Uterus (tissue), 4 donors: Measurements from ENCODE around the gene C1orf198. TPM values are rescaled to one million over a fixed set of nuclear protein-coding genes. Genes with fewer than 3 reads are reported as not detected.

Source experiments
- DNase-seq, 2 donors: peaks; one replicate each; pipeline ENCODE4 v3.0.0-alpha.2; 2019 to 2020
- H3K27ac ChIP-seq, 2 donors: fragments of 200-600 bp; sonication (generic); 1 replicate in 1 of 2; 2 replicates in 1 of 2; pipeline ENCODE4 v1.5.1; 2016 to 2018
- H3K27me3 ChIP-seq, 2 donors: fragments of 200-600 bp; sonication (generic); one replicate each; pipeline ENCODE4 v1.5.1; 2018 to 2019; ENCODE audit warnings: control low read depth in 1 of 2
- H3K36me3 ChIP-seq, 2 donors: fragments of 200-600 bp; sonication (generic); one replicate each; pipeline ENCODE4 v1.5.1; 2019; ENCODE audit warnings: control low read depth in 1 of 2
- H3K4me1 ChIP-seq, 2 donors: fragments of 200-600 bp; sonication (generic); one replicate each; pipeline ENCODE4 v1.5.1; 2018 to 2019; ENCODE audit warnings: control low read depth in 1 of 2
- H3K4me3 ChIP-seq, 2 donors: fragments of 200-600 bp; sonication (generic); 1 replicate in 1 of 2; 2 replicates in 1 of 2; pipeline ENCODE4 v1.5.1; 2018 to 2019; ENCODE audit warnings: mild to moderate bottlenecking in 1 of 2
- H3K9me3 ChIP-seq, 2 donors: fragments of 200-600 bp; sonication (generic); one replicate each; pipeline ENCODE4 v1.5.1; 2019; ENCODE audit warnings: control low read depth in 1 of 2
- CTCF ChIP-seq, 4 experiments: fragments of 200-600 bp in 2 of 4; fragments of 450-650 bp in 2 of 4; sonication (generic) in 2 of 4; IDR thresholded peaks; one replicate each; pipeline ENCODE4 v1.5.1; 2016 to 2019; ENCODE audit warnings: antibody characterized with exemption in 4 of 4, mild to moderate bottlenecking in 2 of 4, moderate library complexity in 1 of 4
- POLR2A ChIP-seq, 2 donors: fragments of 450-650 bp; IDR thresholded peaks; one replicate each; pipeline ENCODE4 v1.6.1; 2016; ENCODE audit warnings: antibody characterized with exemption in 2 of 2, mild to moderate bottlenecking in 1 of 2, moderate library complexity in 1 of 2
- intact Hi-C: fragments of 100-400 bp; cut with DNase I; formaldehyde crosslinking; loops from one replicate; pipeline ENCODE4 v1.15.1; 2023; ENCODE audit warnings: low total_unique reads
- total RNA-seq, 4 donors: library from RNA; depleted of rRNA in 3 of 4; stranded (reverse); fragments of >200 nt in 3 of 4; gene quantifications; one replicate each; pipeline versions ENCODE4 v1.1.0 to v1.2.4, GENCODE V29; 2014 to 2023
- donor health status: DM: yes; HTN: yes; CAD: no.

Gene C1orf198
- total RNA-seq, 4 donors from 2014 or later: 41.0 to 80.0 (median 60.8) TPM

GRCh38 chr1:230818367-230818766 is 50.0 kb downstream of the C1orf198 start:
- intact Hi-C loops: no loop called here

GRCh38 chr1:230816018-230816417 is 52.3 kb downstream of the C1orf198 start:
- no peaks in the 10 kb centered on the region for H3K4me1 ChIP-seq
- intact Hi-C loops: no loop called here
- no peak overlapping the region for H3K27ac ChIP-seq
- no peak for DNase-seq
- no peaks in the 10 kb centered on the region for H3K27me3 ChIP-seq
- H3K9me3 ChIP-seq: peaks cover 0 to 7% of the 10 kb centered on the region in 2 donors
- H3K4me3 ChIP-seq: no peak overlapping the region
- no peaks in the 10 kb centered on the region for H3K36me3 ChIP-seq
- TF ChIP-seq POLR2A (IDR thresholded peaks at IDR 0.05) (no peak), CTCF (IDR thresholded peaks at IDR 0.05) (no peak)

More at GRCh38 chr1:230818367-230818766, 50.0 kb downstream of the C1orf198 start:
- Histone ChIP-seq H3K27ac (no peak overlapping the region), H3K9me3 (no peaks in the 10 kb centered on the region), H3K27me3 (no peaks in the 10 kb centered on the region), H3K4me3 (no peak overlapping the region), H3K36me3 (no peaks in the 10 kb centered on the region), H3K4me1 (no peaks in the 10 kb centered on the region)
- TF ChIP-seq POLR2A (IDR thresholded peaks at IDR 0.05) (no peak), CTCF (IDR thresholded peaks at IDR 0.05) (no peak)
- DNase-seq: no peak

- Histone ChIP-seq H3K27me3 (no peaks in the 10 kb centered on the region), H3K9me3 (peaks cover 0 to 7% of the 10 kb centered on the region in 2 donors), H3K4me1 (no peaks in the 10 kb centered on the region), H3K36me3 (no peaks in the 10 kb centered on the region), H3K27ac (no peak overlapping the region), H3K4me3 (no peak overlapping the region)
- intact Hi-C loops: no loop called here
- no peak for DNase-seq
- TF ChIP-seq POLR2A (IDR thresholded peaks at IDR 0.05) (no peak), CTCF (IDR thresholded peaks at IDR 0.05) (no peak)
Measured at GRCh38 chr1:230814949-230815692, 53.2 kb downstream of the C1orf198 start.

- Histone ChIP-seq H3K27ac (no peak overlapping the region), H3K4me1 (no peaks in the 10 kb centered on the region), H3K27me3 (no peaks in the 10 kb centered on the region), H3K36me3 (no peaks in the 10 kb centered on the region), H3K9me3 (peaks cover 0 to 7% of the 10 kb centered on the region in 2 donors), H3K4me3 (no peak overlapping the region)
- no peak for DNase-seq
- intact Hi-C loops: no loop called here
- TF ChIP-seq POLR2A (IDR thresholded peaks at IDR 0.05) (no peak), CTCF (IDR thresholded peaks at IDR 0.05) (no peak)
Measured at GRCh38 chr1:230812568-230812967, 55.8 kb downstream of the C1orf198 start.

- H3K4me1 ChIP-seq: no peaks in the 10 kb centered on the region
- no peak for TF ChIP-seq POLR2A (IDR thresholded peaks at IDR 0.05)
- no peak for TF ChIP-seq CTCF (IDR thresholded peaks at IDR 0.05)
- no peaks in the 10 kb centered on the region for H3K27me3 ChIP-seq
- no peak overlapping the region for H3K27ac ChIP-seq
- DNase-seq: no peak
- no peaks in the 10 kb centered on the region for H3K36me3 ChIP-seq
- intact Hi-C loops: no loop called here
- peaks cover 0 to 7% of the 10 kb centered on the region in 2 donors for H3K9me3 ChIP-seq
- H3K4me3 ChIP-seq: no peak overlapping the region
Measured at GRCh38 chr1:230809256-230809990, 58.9 kb downstream of the C1orf198 start.
